LNCAP (cell line): ENCODE results near the gene TIGD4.

Experiments
- CTCF ChIP-seq: fragments of 450-650 bp; IDR thresholded peaks from 2 replicates; pipeline ENCODE4 v1.5.1; 2017; ENCODE audit warnings: mild to moderate bottlenecking

TIGD4 gene

GRCh38 chr4:152778656-152779512 is 646 bp downstream of the TIGD4 start:
- TF ChIP-seq CTCF, result no peak

GRCh38 chr4:152777488-152777887 is 2.0 kb downstream of the TIGD4 start:
- TF ChIP-seq CTCF, result no peak

- TF ChIP-seq CTCF, result no peak
These were observed 3.2 kb downstream of the TIGD4 start for GRCh38 chr4:152776352-152776751.

- TF ChIP-seq CTCF, result no peak
These were observed 5.6 kb downstream of the TIGD4 start for GRCh38 chr4:152773953-152774352.

- no peak for TF ChIP-seq CTCF
These were observed 6.2 kb downstream of the TIGD4 start for GRCh38 chr4:152773339-152773738.

GRCh38 chr4:152771741-152772533 is 7.6 kb downstream of the TIGD4 start:
- TF ChIP-seq CTCF, result no peak

GRCh38 chr4:152763796-152764195 is 15.7 kb downstream of the TIGD4 start:
- no peak for TF ChIP-seq CTCF
